DMS53 treated with DMSO at 0.1 percent for 48 hours (cell line): ENCODE measurements around the gene TMEM208.

ENCODE experiments used
- DNase-seq: peaks from one replicate; lab custom pipeline; 2025; ENCODE audit not compliant: unreplicated experiment; lab: John Stamatoyannopoulos, UW

TMEM208 gene

GRCh38 chr16:67271446-67271845, 44.5 kb downstream of the TMEM208 start:
- no peak for DNase-seq

- DNase-seq, result no peak
Measured at GRCh38 chr16:67275321-67275720, 48.4 kb downstream of the TMEM208 start.

- DNase-seq, result no peak
Measured at GRCh38 chr16:67277294-67277998, 50.5 kb downstream of the TMEM208 start.

- DNase-seq, result no peak
Measured at GRCh38 chr16:67277999-67278772, 51.3 kb downstream of the TMEM208 start.
